Tongue (tissue), 2 donors: ENCODE measurements around the gene GPR55. TPM values are rescaled to one million over a fixed set of nuclear protein-coding genes. Genes with fewer than 3 reads are reported as not detected.

Source experiments
- DNase-seq: peaks from one replicate; pipeline ENCODE4 v3.0.0-alpha.2; 2015
- total RNA-seq: library from RNA; depleted of rRNA; stranded (reverse); fragments of >200 nt; gene quantifications from one replicate; pipeline ENCODE4 v1.2.3, GENCODE V29; 2014

The GPR55 gene
- total RNA-seq, 1 donor from 2014 or later, result not detected

- DNase-seq, result no peak
Observed at GRCh38 chr2:230879271-230879882, 45.7 kb downstream of the GPR55 start.

- DNase-seq, result no peak
Observed at GRCh38 chr2:230878599-230879188, 46.3 kb downstream of the GPR55 start.

DNA sequence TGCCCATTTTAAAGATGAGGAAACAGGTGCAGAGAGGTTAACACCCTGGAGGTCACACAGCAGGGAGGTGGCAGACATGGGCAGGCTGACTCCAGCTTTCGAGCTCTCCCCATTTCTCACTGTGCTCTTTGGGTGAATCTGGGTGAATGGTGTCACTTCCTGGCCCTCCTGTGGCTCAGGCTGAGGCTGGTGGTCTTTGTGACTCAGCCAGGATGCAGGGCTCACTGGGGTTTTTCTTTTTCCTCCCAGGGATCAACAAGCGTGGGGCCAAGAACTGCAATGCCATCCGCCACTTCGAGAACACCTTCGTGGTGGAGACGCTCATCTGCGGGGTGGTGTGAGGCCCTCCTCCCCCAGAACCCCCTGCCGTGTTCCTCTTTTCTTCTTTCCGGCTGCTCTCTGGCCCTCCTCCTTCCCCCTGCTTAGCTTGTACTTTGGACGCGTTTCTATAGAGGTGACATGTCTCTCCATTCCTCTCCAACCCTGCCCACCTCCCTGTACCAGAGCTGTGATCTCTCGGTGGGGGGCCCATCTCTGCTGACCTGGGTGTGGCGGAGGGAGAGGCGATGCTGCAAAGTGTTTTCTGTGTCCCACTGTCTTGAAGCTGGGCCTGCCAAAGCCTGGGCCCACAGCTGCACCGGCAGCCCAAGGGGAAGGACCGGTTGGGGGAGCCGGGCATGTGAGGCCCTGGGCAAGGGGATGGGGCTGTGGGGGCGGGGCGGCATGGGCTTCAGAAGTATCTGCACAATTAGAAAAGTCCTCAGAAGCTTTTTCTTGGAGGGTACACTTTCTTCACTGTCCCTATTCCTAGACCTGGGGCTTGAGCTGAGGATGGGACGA is 47.1 kb downstream of the GPR55 start:
- no peak for DNase-seq

- DNase-seq, result no peak
Observed at GRCh38 chr2:230877116-230877758, 47.8 kb downstream of the GPR55 start.

GRCh38 chr2:230875347-230876315 is 49.4 kb downstream of the GPR55 start:
- DNase-seq, result no peak

DNA sequence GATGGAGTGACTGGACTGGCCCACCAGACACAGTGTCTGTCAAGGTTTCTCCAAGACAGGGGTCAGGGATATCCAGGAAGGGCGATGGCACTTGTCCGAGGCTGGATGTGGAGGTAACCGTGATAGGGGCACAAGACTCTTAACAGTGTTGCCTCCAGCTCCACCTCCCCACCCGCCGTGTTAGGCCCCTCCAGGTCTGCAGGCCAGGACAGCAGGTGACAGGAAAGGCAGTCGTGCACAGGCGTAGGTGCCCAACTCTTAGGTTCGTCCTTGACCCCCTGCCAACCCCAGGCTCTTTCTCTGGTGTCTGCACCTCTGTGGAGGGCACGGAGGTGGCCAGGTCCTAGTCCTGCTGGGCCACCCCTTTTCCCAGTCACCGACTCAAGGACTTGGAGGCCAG is 50.2 kb downstream of the GPR55 start:
- no peak for DNase-seq

DNA sequence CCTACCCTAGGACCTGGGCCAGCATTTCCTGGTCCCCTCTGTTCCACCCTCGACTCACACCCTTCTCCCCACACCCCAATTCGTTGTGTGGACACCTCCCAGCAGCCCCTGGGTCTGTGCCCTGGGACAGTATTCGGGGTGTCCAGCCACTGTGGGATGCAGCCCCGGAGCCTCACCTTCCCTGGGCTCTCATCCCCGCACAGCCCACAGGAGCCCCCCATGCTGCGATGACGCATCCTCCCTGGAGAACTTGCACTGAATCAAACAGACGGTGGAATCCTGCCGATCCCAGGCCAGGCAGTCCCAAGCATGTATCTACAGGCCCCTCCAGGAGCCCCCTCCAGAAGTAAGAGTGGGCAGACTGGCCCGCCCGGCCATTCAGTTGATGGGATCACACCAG is 50.6 kb downstream of the GPR55 start:
- DNase-seq, result no peak

GRCh38 chr2:230873661-230874401 is 51.2 kb downstream of the GPR55 start:
- no peak for DNase-seq

- no peak for DNase-seq
Observed at GRCh38 chr2:230872968-230873660, 51.9 kb downstream of the GPR55 start.

DNA sequence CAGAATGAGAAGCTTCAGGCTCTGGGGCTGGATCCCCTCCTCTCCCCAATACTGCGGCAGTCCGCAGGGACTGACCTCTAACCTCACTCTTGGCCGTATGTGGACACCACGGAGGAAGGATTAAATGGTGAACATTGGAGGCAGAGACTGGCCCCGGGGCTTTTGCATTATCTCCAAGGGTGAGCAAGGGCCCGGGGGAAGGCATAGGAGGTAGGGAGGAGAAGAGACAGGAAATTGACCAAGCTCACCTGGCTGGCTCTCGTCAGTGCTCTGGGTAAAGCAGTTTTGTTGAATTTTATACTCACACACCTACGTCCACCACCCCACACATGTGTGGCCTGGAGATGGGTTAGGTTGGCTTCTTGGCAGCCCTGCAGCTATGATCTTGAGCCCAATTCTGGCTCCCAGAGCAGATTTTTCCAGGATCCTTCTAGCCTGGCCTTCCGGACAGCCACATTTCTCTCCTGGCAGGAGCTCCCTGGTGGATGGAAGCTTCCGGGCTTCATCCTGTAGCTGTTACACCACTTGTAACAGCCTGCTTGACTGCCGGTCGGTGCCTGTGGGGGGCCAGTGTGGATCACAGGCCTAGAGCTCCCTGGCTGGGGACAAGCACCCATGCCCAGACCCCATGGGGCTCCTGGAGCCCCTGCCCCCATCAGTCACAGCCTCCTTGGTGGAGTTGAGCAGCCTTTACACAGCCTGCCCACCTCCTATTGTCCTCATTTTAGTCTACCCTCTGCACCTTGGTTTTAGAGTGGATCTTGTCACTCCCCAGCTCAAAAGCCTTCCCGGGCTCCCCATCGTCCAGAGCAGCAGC is 52.7 kb downstream of the GPR55 start:
- no peak for DNase-seq

GRCh38 chr2:230871361-230872150 is 53.5 kb downstream of the GPR55 start:
- no peak for DNase-seq

DNA sequence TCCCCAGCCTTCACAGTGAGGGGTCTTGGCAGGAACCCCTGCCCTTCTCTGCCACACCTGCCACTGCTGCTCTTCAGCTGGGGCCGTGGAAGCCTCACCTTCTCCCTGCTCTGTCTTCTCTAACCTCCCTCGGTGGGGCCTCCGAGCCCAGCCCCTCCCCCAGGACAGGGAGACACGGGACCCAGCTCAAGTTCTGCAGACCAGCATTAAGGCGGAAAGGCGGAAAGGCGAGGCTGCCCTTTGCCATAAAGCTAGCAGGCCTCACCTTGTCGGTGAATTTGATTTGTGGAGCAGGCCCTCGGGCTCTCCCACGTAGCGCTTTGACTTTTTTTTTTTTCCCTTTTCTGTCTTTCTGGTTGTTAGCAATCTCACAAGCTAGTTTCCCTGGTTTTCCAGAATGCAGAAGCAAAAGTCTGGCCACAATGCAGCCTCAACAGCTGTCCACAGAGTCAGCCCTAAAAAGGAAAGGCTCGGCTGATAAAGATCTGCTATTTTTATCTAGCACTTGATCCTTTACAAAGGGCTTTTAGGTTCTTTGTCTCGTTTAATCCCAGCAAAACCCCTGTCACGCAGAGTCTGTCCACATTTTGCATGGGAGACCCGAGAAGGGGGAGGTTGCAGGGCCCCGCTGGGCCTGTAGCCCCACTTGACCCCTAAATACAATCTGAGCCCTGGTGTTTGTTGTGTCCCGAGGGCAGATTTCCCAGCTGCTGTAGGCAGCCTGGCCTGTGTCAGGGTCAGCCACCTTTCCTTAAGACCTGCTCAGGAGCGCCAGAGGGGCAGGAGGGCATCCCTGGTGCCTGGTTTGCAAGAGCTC is 54.3 kb downstream of the GPR55 start:
- peak; percentile 69 for DNase-seq

DNA sequence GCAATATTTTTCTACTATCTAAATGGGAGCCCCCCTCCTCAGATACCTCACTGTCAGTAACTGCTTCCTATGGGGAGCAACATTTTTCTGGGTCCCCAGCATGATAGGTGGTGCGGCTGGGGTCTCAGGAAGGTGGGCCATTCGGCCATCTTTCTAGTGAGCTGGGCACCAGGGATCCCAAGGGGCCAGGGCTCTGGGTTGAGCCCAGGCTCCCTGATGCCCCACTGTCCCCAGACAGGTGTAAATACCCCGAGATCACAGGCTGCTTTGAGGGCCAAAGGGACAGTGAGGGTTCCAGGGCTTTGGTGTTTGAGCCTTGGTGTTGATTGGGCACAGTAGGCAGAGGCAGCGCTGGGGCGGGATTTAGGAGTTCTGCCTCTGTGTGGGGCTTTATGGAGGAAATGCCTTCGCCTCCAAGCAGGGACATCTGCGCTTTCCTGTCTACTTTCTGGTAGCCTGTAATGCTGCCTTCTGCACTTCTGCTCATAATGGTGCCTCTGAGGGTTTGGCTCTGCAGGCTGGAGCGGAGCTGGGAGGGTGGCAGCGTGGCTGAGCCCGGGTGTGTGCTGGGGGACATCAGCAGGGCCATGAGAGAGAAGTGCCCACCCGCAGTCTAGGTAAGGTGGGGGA is 55.0 kb downstream of the GPR55 start:
- DNase-seq, result no peak

- DNase-seq, result peak; percentile 55
Observed at GRCh38 chr2:230868947-230869913, 55.8 kb downstream of the GPR55 start.

- peak; percentile 62 for DNase-seq
Observed at GRCh38 chr2:230868161-230868946, 56.7 kb downstream of the GPR55 start.
